Endometrial microvascular endothelial cells (primary cell): ENCODE data around the gene PUS1. TPM values are rescaled to one million over a fixed set of nuclear protein-coding genes. Genes with fewer than 3 reads are reported as not detected.
"Not testable (repeated sequence)": the region's sequence is repeated elsewhere in the genome, so short reads cannot be mapped to it uniquely, and the experiment has no call there.

Experiments used
- in situ Hi-C: cut with HindIII; loops from 2 replicates; pipeline ENCODE4 v1.10.0; 2017; ENCODE audit warnings: low sequenced_read_pairs, low pct_unique_long_range_greater_than_20kb; ENCODE audit errors: inconsistent ontology term
- total RNA-seq: library from RNA; depleted of rRNA; stranded (reverse); fragments of >200 nt; gene quantifications from one replicate; pipeline ENCODE4 v1.2.3, GENCODE V29; 2015; ENCODE audit errors: inconsistent ontology term

The PUS1 gene
- total RNA-seq, 1 donor from 2014 or later: 27.0 TPM

DNA sequence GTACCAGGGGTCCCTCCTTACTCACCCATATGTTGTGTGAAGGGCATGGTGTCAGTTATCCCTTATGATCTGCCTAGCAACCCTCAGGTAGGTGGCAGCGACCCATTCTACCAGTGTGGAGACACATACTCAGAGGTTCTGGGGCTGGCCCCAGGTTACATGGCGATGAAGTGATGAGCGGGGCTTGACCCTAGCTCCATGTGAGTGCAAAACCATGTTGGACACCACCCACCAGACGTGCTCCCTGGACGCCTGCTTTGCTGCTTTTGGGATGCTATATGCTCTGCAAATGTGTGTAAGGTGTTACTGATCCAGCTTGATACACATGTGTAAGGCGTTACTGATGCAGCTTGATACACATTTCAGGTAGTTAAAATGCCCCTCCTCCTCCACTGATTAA lies 54.0 kb downstream of the PUS1 start:
- in situ Hi-C loops: no loop called here

DNA sequence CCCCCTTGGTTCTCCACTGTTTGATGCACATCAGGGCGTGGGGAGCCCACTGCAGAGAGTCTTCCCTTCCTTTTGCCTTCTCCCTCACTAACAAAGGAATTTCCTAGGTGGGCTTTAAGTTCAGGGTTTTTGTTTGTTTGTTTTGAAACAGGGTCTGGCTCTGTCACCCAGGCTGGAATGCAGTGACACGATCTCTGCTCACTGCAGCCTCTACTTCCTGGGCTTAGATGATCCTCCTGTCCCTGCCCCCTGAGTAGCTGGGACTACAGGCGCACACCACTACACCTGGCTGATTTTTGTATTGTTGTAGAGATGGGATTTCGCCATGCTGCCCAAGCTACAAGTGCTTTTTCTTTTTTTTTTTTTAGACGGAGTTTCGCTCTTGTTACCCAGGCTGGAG lies 54.5 kb downstream of the PUS1 start:
- in situ Hi-C loops: no loop called here

DNA sequence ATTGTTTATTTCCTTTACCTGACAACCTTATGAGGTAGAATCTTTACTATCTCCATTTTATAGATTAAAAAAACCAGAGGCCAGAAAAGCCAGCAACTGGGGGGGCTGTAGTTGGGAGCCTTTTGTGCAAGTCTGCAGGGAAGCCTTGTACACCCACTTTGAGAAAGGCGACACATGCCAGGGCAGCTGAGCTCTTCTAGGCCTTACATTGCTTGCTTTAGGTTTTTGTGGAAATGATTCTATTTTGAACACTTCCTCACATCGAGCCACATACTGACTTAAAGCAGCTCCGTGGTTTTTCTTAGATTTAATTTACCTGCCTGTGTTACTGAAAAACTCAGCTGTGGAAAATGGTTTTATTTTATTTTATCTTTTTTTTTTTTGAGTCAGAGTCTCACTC lies 55.3 kb downstream of the PUS1 start:
- in situ Hi-C loops: no loop called here

DNA sequence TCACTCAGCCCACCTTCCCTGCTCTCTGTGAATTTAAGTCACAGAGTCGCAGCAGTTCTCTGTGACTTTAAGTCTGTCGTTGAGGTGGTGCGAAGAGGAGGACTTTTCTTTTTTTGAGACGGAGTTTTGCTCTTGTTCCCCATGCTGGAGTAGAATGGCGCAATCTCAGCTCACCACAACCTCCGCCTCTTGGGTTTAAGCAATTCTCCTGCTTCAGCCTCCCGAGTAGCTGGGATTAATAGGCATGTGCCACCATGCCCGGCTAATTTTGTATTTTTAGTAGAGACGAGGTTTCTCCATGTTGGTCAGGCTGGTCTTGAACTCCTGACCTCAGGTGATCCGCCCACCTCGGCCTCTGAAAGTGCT lies 56.4 kb downstream of the PUS1 start:
- in situ Hi-C loops: not testable (repeated sequence)

DNA sequence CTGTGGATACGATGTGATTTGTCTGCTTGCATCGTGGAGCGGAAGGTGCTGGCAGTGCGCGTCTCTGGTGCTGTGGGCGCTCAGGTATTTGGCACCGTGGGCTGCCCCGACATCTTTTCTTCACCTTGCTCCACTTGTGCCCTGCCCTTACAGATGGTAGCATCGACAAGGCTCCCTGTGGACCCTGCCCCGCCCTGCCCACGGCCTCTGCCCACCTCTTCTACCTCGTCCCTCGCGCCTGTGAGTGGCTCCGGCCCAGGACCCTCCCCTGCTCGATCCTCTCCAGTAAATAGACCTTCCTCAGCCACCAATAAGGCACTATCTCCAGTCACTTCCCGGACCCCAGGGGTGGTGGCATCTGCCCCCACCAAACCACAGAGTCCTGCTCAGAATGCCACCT lies 57.3 kb downstream of the PUS1 start:
- in situ Hi-C loops: no loop called here

DNA sequence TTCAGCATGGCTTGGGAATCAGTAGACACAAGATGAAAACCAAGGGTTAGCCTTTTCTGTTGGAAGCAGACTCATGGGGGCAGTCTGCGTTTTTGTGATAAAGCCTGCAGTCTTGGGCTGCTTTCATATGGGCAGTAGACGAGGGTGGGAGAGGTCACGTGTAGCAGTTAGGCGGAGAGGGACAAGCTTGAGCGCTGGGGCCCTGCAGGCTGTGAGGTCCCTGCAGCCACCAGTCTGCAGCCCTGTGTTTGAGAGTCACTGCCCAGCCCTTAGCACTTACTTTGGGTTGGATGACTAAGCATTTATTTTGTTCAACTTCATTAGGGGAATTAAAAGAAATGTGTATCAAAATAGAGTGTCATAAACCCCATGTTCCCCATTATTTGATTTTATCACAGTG lies 57.8 kb downstream of the PUS1 start:
- in situ Hi-C loops: no loop called here

DNA sequence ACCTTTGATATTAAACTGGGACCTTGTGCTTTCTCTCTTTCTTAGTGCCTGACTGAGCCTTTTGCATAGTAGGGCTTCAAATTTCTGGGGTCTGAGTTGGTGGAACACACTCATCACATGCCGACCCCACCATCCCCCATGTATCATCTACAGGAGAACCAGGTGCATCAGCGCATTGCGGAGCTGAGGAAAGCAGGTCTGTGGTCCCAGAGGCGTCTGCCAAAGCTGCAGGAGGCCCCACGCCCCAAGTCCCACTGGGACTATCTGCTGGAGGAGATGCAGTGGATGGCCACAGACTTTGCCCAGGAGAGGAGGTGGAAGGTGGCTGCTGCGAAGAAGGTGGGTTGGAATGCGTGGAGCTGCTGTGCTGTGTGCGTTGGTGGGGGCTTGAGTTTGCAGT lies 58.5 kb downstream of the PUS1 start:
- in situ Hi-C loops: no loop called here

DNA sequence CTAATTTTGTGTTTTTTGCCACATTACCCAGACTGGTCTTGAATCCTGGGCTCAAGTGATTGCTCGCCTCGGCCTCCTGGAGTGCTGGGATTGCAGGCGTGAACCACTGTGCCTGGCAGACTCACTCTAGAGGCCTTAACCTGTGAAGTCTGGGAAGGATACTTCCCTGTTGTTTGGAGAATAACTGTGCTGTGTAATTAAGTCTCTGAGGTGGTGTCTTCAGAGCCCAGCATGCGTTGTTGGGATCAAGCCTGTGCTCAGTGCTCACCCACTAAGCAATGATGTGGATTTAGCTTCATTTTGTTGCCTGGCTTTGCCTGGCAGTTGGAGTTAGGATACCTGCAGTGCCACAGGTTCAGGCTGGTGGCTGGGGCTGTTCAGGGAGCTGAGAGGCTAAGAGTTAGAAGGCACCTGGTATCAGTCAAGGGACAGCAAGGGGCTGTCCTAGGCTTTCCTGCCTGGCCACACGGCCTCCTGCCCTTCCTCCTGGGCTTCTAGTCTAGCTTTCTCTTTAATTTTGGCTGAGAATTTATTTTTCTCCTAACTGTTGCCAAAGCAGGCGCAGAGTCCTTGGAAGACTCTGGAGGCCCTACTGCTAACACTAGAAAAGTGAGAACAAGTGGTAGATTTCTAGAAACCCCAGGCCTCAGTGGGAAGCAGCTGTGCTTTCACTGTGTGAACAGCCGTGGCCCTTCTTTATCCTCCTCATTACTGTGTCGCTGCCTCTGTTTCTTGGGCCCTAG lies 59.1 kb downstream of the PUS1 start:
- in situ Hi-C loops: no loop called here

DNA sequence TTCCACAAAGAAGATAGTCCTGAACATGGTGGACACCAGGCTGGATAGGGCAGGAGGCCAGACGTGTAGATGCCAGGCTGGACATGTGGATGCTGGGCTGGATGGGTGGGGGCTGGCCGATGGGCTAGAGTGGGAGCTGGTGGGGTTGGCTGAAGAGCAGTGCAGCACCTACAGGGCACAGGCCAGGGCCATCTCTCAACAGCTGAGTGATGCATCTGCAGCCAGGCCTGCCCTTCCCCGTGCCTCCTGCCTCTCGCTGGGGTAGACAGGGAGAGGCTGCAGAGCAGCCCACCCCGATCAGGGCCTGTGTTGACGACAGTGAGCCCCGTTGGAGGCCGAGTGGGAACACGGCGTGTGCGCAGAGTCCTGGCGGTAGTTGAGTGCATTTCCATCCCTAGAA lies 59.9 kb downstream of the PUS1 start:
- in situ Hi-C loops: no loop called here

DNA sequence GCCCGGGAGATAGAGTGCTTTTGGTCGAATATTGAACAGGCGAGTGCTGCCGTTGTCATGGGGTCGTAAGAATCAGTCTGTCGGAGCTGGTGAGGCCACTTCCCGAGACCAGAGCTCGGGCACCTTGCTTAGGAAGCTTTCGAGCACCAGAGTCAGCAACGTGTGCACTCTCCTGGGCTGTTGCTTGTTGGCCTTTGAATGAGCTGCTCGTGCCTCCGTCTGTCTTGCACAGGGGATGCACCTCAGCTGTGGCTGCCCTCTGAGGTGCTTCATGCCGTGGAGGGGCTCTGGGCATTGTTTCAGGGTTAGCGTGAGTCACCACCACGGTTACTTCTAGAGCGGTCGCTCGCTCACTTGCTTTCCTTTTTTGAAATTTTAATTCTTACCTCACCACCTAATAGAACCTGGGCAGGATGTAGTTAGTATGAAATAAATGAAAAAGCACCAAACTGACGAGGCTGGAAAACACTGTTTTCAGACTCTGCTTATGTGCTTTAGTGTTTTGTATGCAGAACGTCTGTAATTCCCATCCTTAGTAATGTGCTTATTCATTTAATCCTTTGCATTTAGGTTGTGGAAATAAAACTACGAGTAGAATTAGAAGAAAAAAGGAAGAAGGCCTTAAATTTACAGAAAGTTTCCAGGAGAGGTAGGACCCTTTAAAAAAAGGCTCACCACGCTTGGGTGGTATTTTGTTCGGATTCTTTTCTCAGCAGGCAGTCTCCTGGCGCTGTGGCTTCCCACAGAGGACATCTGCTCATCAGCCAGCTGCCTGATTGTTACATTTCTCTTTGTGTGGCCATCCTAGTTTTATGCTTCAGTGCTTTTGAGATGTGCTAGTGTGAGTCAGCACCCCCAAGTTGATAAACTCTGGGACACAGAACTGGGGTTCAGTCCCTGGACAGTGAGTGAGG lies 61.2 kb downstream of the PUS1 start:
- in situ Hi-C loops: no loop called here

DNA sequence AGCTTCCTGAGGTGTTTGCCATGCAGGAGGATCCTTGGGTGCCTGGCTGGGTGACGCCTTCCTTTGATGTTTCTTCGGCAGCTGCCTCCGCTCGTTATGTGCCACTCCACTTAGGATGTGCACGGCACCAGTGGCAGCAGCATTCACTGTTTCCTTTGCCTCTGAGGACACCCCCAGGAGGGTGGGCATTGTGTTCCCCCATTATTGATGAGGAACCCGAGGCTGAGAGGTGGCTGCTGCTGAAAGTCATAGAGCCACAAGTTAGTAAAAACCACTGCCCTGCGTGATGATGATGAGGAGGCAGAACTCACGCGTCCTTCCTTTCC lies 61.9 kb downstream of the PUS1 start:
- in situ Hi-C loops: no loop called here

DNA sequence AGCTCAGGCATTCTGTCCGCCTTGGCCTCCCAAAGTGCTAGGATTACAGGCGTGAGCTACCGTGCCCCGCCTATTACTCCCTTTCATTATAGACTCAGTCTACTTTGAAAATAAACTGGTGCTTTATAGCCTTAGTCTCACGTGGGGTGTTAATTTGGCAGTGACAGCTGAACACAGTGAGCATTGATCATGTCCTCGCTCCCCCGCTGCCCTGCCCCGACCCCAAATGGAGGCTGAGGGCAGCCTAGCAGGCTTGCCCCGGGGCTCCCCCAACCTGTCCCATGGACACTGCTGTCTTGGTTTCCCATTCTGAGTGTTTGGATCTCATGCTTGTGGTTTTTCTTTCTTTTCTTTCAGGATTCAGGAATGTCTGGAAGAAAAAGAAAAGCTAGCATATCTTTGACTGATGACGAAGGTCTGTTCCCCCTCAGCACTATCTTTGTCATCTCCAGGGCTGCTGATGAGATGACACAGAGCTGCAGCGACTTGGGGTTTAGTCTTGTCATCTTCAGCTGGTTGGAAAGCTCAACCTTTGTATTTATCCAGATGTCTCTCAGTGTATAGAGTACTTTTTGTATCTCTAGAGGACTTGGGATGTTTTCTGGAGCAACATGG lies 62.8 kb downstream of the PUS1 start:
- in situ Hi-C loops: no loop called here

DNA sequence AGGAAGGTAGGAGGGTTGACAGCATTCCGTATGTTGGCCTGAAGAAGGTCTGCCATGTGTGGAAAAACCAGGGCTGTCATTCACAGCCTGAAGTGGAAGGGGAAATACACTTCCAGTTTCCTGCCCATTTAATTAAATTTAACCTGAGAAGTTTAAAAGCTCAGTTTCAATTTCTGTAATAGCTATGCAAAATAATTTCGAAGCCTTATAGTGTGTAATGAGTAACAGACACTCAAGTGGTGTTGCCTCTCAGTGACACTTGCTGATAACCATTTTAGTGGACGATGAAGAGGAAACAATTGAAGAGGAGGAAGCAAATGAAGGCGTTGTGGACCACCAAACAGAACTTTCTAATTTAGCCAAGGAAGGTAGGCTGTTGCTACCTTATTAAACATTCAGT lies 65.5 kb downstream of the PUS1 start:
- in situ Hi-C loops: no loop called here

Other genes with a start within 250 kb of the PUS1 start
- gene SFSWAP, start 218.2 kb upstream of the PUS1 start, total RNA-seq: 17.6 TPM
- 19.7 TPM for gene MMP17, start 100.9 kb upstream of the PUS1 start, total RNA-seq
- gene ULK1, start 34.7 kb upstream of the PUS1 start, total RNA-seq: 4.2 TPM
- gene EP400, start 20.7 kb downstream of the PUS1 start, total RNA-seq: 10.0 TPM
- 13.1 TPM for gene DDX51, start 215.0 kb downstream of the PUS1 start, total RNA-seq
- gene NOC4L, start 215.2 kb downstream of the PUS1 start, total RNA-seq: 31.8 TPM